ENCODE results near the gene NCDN.

The NCDN gene

GRCh38 chr1:35557611-35558373 is at the start of gene NCDN:
Gene NCDN (plus strand): TSS chr1:35557799. CDS start chr1:35558191, 392 bp downstream.
- peak; percentile 99 for DNase-seq (ENCODE audit: low spot score)

GRCh38 chr1:35507947-35508346 is 49.7 kb upstream of the NCDN start:
- no peak for DNase-seq (ENCODE audit: low spot score)

GRCh38 chr1:35509558-35509957 is 48.0 kb upstream of the NCDN start:
- no peak for DNase-seq (ENCODE audit: low spot score)

DNA sequence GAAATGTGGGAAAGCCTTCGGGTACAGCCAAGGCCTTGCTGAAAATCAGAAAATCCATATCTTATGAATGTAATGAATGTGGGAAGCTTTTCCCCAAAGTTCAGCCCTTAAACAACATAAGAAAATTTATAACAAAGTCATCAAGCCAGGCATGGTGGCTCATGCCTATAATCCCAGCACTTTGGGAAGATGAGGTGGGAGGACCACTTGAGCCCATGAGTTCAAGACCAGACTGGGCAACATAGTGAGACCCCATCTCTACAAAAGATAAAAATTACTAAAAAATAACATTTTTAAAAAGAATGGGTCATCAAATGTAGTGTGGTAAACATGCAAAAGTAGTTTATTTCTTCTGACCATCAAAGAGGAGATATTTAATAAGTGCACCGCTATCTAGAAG is 46.3 kb upstream of the NCDN start:
- no peak for DNase-seq (ENCODE audit: low spot score)

DNA sequence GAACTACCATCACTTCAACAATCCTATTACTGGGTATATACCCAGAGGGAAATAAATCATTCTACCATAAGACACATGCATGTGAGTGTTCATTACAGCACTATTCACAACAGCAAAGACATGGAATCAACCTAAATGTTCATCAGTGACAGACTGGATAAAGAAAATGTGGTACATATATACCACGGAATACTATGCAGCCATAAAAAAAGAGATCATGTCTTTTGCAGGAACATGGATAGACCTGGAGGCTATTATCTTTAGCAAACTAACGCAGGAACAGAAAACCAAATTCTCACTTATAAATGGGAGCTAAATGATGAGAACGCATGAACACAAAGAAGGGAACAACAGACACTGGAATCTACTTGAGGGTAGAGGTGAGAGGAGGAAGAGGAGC is 39.4 kb upstream of the NCDN start:
- no peak for DNase-seq (ENCODE audit: low spot score)

DNA sequence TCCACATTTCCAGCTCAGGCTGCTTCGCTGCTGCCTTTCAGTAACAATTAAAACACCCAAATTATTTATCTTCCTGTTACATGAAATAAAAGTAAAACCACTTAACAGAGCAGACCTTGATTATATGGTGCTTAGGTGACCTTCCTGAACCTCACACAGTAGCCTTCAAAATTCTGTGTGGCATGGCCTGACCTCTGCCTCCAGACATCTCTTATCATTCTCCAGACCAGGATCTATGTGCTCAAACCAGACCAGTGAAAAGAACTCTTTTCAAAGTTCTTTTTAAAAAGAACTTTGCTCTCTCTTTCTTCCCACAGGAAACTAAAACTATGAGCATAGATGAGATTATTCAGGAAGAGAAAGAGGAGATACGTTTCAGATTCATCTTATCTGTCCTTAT is 38.2 kb upstream of the NCDN start:
- DNase-seq (ENCODE audit: low spot score) = no peak

DNA sequence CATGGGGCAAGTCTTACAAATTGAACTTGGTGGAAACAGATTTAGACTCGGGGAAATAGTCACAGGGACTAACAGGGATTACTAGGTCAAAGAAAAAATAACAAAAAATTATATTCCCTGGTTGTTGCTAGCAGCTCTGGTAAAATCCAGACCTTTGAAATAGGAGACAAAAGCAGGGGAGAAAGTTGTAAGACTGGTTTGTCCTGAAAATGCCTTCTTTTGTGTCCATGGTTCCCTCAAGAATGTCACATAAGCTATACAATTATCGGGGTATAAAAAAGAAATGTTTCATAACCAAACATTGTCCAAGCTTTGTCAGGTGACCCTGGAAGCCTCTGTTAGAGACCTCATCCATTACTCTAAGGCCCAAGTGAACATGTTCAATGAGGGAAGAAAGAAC is 33.5 kb upstream of the NCDN start:
- DNase-seq (ENCODE audit: low spot score) = no peak

DNA sequence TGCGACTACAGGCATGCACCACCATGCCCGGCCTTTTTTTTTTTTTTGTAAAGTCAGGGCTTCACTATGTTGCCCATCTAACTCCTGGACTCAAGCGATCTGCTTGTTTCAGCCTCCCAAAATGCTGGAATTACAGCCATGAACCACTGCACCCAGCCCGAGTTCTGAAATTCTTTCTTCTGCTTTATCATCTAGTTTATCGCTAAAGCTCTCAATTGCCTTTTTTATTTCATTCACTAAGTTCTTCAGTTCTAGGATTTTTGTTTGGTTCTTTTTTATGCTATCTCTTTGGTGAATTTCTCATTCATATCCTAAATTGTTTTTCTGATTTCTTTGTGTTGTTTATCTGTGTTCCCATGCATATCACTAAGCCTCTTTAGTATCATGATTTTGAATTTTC is 27.4 kb upstream of the NCDN start:
- no peak for DNase-seq (ENCODE audit: low spot score)

- no peak for DNase-seq (ENCODE audit: low spot score)
Observed at GRCh38 chr1:35530946-35531345, 26.7 kb upstream of the NCDN start.

DNA sequence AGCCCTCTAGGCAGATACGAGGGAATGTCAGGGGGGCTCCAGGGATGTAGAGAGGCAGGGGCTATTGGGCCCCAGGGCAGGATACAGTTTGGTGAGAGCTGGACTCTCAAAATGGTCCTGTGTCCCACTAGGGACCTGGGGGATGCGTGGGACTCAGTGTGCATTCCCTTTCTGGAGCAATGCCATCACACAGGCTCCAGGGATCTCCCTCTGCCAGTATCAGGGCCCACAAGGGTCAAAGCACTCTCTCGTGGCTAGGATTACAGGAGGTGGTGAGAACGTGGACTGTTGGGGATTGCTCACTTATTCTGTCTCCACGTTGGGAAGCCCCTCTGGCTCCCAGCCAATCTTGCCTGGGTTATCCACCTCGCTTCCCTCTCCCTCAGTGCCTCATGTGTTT is 26.2 kb upstream of the NCDN start:
- DNase-seq (ENCODE audit: low spot score) = no peak

DNA sequence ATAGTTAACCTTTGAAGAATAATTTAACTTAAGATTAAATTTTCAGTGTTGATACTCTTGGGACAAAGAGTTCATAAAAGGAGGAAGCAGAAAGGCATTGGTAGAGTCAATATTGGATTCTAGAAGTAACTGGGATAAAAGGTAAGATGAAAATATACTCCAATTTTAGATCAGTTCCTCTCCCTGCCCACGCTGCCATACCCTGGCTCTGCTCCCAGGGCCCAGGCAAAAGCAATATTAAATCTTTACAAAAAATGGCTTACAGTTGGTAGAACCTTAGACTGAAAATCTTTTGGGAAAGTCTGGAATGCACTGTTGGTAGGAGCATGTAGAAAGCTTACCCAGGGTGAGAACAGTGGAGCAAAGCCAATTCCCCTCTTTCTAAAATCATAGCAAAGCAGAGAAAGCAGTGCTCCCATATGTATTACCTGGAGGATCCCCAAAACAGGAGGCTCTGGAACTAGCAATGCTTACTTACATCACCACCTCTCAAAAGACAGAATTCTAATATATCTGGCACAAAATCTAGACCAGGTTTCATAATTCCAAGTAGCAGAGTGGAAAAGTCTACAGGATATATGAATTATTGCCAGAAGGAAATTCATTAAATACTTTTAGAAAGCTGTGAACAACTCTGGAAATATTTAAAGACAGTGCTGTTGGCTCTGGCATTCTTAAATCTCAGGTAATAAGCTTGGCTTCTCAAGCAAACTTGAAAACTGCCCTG is 24.9 kb upstream of the NCDN start:
- DNase-seq (ENCODE audit: low spot score) = no peak

GRCh38 chr1:35533586-35533985 is 24.0 kb upstream of the NCDN start:
- no peak for DNase-seq (ENCODE audit: low spot score)

GRCh38 chr1:35535243-35535642 is 22.4 kb upstream of the NCDN start:
- DNase-seq (ENCODE audit: low spot score) = no peak

- DNase-seq (ENCODE audit: low spot score) = no peak
Observed at GRCh38 chr1:35536556-35537162, 20.9 kb upstream of the NCDN start.

DNA sequence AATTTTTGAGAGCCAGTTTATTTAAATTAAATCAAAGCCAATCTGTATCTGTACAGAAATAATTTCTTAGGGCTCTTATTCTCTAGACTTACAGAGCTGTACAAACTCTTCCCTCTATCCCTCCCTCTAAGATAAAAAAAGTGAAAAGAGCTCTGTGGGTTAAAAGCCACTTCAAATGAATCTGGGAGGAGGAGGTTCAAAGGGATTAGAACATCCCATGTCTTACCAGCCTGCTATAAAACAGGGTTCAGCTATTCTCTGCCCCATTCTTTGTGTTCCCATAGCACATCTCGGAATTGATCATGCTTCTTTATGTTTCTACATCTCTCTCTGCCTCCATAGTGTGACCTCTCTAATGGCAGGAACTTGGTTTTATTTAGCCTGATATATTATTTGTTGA is 19.8 kb upstream of the NCDN start:
- no peak for DNase-seq (ENCODE audit: low spot score)

- no peak for DNase-seq (ENCODE audit: low spot score)
Observed at GRCh38 chr1:35539073-35539823, 18.4 kb upstream of the NCDN start.

DNA sequence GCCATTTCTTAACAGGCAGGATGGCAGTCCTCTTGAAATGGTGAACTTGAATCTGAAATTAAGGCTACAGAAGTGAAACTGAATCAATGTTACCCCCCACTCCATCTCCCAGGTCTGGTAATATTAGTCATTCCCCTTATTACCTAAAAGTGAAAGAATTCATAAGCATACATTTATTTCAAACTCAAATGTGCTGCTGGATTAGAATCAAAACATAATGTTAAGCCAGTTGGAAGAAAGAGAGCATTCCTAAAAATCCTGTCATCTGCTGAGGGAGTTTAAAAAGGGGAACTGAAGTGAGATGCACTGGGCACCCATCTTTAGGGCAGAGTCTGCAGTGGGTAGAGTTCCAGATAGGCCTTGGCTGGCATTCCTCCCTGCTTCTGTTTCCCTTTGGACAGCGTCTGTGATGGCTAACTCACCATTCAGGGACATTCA is 17.8 kb upstream of the NCDN start:
- DNase-seq (ENCODE audit: low spot score) = no peak

- peak; percentile 46 for DNase-seq (ENCODE audit: low spot score)
Observed at GRCh38 chr1:35544976-35545375, 12.6 kb upstream of the NCDN start.

GRCh38 chr1:35546614-35547013 is 11.0 kb upstream of the NCDN start:
- no peak for DNase-seq (ENCODE audit: low spot score)

- no peak for DNase-seq (ENCODE audit: low spot score)
Observed at GRCh38 chr1:35553851-35554250, 3.7 kb upstream of the NCDN start.

GRCh38 chr1:35554266-35555211 is 3.1 kb upstream of the NCDN start:
- no peak for DNase-seq (ENCODE audit: low spot score)
